Cortex of kidney (tissue), 1 donor: ENCODE data around the gene FRRS1L.

Experiments
- DNase-seq: peaks from one replicate; lab custom pipeline; 2025; lab: John Stamatoyannopoulos, UW

FRRS1L gene

DNA sequence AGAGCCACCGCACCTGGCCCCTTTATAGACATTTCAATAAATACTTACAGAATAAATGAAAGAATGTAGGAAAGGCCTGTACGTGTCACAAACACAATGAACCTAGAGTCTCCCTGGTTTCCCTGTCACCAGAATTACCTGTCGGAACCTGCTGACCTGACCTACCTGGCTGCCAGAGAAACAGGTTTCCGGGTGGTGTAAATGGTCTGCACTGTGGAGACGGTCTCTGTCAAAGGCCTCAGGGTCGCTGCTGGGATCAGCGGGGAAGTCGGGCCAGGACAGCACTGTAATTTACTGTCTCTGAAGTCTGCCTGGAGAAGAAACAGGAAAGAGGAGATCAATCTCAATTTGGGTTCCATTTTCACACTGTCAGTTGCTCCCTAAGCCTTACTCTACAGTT, 9.3 kb upstream of the FRRS1L start:
- DNase-seq = no peak

DNA sequence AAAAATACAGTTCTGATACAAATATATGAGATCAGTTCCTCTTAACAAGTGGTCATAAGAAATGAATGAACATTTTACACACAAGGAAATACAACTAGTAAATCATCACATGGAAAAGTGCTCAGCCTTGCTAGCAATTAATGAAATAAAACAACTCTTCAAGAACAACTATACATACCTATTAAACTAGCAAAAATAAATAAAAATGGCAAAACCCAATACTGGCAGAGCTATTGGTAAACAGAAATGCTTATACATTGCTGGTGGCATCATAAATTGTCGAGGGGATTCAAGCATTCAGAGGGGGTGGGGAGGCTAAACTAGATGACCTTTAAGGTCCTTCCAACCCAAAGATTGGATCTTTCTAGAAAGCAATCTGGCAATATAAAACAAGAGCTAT, 5.9 kb upstream of the FRRS1L start:
- no peak for DNase-seq

DNA sequence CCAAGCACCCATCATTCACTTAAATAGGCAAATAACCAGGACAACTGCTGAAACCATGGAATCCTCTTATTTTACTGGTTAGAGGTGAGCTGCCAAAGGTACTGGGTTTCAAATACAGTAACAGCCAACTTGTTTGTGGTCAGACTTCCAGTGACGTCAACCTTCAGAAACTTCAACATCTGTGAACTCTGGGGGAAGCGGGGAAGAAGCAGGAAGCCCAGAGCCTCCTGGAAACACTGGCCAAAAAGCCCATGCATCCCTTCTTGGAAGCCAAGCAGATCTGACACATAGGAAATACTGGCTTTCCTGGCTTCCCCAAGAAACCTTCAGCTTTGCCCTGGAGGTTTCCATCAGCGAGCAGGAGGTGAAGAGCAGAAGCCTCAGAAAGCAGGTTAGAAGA, 4.9 kb upstream of the FRRS1L start:
- no peak for DNase-seq

DNA sequence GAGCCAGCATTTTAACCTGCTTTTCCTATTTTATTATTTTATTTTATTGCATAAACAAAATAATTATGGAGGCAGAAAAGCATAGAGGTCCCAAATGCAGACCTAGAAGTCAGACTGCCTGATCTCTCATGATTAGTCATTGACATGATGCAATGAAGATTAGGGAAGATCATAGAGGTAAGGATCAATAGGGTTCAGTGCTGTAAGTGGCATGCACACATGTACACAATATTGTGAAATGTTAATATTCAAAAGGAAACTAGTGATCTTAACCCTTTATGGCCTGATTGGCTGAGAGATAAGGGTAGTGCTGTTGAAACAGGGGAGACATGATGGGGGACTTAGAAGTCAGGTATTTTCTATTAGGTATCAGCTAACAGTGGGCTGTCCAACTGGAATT, 1.1 kb upstream of the FRRS1L start:
- no peak for DNase-seq

DNA sequence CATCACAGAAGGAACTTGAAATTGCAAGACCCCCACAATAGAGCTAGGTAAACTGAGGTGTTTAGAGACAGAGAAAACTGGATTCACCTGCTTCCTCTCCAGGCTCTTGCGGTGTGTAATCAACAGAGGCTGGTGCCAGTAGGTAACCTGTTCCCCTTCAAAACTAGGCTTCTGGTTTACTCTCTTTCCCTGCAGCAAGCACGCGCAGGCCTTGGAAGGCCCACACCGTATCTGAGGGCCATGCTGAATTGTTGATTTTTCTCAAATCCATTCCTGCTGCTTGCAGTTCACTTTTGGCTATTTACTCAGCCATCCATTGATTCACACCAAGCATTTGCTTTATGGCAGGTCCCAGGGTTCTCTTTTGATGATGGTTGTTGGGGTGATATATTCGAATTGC, 667 bp upstream of the FRRS1L start:
- DNase-seq = no peak

DNA sequence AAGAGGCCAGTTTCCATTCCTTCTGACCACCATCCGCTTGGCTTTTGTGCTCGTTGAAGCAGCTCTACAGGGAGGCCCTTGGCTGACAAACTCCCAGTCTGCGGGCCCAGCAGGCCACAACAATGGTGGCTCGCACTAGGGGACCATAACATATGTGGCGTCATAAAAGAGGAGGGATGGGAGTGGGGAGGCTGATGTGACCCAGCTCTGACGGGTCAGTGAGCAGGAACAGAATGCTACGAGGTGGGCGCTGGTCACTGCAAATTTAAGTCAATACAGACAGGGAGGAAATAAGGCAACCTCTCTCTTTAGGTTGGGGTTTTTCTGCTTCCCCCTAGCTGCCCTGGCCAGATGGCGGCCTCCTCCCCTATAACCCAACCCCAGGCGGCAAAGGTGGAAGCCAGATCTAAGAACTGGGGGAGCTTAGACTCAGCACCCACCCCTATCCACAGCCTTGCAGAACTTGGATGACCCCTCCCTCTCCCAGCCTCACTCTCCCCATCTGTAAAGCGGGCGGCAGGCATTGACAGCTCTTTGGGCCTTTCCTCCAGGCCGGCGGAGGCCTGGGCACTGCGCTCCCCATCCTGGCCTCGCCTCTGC, 778 bp downstream of the FRRS1L start:
- no peak for DNase-seq

DNA sequence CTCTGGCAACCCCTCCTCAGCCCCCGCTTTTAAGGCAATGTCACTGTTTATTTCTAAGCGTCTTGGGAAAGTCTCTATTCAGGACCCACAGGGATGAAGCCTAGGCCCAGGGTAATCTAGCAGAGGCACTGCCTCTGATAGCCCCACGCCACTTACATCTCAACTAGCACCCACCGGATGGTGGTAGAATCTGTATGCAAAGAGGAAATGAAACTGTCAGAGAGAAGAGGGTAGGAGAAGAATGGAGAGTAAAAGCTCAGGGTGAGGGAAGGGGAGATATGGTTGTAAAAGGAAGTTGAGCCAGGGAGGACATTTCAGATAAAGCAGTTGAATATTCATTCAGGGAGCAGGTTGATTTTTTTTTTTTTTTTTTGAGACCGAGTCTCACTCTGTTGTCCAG, 3.0 kb downstream of the FRRS1L start:
- no peak for DNase-seq

DNA sequence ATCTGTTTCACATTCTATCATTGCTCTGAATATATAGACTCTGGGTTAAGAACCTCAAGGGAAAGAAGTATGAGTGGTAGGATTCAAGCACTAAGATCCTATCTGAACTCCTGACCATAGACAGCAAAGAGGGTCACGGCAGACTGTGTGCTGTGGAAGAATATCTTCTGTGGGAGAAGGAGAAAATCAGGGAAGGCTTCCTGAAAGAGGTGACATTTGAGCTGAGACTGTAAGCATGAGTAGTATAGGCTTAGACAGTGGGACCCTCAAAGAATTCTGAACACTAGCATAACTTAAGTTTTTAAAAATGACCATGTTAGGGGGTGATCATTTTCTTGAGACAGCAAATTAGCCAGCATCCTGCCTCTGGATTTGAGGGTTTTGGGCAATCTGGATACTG, 3.9 kb downstream of the FRRS1L start:
- DNase-seq = no peak

DNA sequence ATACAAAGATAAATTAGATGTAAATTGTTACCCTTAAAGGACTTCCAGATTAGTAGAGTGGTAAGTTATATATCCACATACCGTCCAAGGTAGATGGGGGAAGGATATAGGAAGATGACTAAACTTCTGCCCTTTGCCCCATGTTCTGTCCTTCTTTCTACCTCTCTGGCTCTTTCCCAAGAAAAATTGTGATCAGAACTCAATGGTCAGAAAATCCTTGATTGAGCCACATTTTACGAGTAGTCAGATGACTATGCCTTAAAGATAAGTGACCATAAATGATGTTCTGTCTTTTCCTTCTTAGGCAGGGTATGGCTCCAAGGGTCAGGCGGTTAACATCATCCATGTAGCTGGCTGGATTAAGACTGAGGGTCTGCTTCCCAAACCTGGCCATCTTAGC, 4.4 kb downstream of the FRRS1L start:
- DNase-seq = no peak

DNA sequence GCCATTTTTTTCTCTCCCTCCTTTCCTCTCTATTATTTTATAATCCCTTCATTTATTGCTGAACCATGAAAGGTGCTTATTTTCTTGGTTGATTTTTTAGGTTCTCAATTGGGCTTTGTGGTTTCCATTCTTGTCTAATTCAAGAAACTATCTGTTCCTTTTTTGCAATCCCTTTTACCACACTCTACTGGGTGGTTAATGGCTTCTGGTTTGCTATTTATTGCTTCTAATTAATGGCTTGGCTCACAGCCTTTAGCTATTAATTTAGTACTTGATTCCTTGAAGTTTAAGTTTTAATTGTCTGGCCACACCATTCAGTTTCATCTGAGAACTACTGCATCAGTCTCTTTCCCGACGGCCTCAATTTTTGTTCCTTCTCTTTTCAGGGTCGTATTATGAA, 5.6 kb downstream of the FRRS1L start:
- DNase-seq = no peak

DNA sequence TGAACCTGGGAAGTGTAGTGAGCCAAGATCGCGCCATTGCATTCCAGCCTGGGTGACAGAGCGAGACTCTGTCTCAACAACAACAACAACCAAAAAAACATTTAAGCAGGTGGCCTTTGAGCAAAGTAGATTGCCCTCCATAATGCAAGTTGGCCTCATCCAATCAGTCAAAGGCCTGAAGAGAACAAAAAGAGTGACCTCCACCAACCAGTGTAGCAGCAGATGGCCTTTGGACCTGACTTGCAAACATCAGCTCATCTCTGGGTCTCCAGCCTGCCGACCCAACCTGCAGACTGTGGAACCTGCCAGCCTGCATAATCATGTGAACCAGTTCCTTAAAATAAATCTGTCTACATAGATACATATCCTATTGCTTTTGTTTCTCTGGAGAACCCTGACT, 7.5 kb downstream of the FRRS1L start:
- DNase-seq = no peak

DNA sequence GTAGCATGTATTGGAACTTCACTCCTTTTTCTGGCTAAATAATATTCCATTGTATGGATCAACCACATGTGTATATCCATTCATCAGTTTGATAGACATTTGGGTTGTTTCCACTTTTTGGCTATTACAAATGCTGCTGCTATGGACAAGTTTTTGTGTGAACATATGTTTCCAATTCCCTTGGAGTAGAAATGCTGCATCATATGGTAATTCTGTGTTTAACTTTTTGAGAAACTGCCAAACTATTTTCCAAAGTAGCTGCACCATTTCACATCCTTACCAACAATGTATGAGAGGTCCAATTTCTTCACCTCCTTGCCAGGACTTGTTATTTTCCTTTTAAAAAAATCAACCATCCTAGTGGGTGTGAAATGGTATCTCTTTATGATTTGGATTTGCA, 8.4 kb downstream of the FRRS1L start:
- DNase-seq = no peak

DNA sequence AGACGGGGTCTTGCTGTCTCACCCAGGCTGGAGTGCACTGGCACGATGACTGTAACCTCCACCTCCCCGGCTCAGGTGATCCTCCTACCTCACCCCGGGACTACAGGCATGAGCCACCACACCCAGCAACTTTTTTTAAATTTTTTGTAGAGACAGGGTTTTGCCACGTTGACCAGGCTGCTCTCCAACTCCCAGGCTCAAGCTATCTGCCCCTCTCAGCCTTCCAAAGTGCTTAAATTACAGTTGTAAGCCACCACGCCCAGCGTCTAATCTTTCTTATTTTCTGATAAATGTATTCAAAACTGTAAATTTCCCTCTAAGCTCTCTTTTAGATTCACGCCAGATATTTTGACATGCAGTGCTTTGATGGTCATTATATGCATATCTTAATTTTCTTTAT, 10.3 kb downstream of the FRRS1L start:
- no peak for DNase-seq

DNA sequence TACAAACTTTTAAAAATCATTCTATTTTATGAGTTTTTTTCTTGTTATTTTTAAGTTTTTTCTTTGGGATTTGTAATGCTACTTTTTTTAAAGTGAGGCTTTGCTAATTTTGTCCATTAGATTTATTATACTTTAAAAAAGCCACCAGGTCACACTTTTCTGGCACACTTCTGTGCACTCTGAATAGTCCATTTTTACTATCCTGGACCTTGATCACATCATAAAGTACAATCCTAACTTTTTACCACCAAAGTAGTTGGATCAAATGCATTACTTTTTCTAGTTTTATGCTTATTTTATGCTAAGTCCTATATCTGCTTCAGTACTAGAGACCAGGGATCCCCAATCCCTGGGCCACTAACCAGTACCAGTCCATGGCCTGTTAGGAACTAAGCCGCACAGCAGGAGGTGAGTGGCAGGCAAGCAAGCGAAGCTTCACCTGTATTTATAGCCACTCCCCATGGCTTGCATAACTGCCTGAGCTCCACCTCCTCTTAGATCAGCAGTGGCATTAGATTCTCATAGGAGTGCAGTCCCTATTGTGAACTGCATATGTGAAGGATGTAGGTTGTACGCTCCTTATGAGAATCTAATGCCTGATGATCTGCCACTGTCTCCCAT, 16.0 kb downstream of the FRRS1L start:
- no peak for DNase-seq

DNA sequence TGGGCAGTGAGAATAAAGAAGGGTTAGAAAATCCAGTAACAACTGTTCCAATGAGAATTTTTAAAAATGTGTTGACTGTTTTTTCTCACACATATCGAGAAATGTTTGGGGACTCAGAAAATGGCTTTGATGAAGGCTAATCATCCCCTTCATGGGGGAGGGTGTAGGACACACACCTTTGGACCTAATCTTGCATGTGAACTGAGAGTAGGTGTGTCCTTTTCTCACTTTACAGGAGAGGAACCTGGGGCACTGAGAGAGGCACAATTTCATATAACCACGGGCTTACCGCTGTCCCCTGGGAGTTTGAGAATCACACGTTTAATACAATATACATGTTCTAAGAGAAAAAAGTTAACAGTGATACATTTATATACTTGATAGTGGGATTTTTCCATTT, 17.3 kb downstream of the FRRS1L start:
- DNase-seq = no peak

DNA sequence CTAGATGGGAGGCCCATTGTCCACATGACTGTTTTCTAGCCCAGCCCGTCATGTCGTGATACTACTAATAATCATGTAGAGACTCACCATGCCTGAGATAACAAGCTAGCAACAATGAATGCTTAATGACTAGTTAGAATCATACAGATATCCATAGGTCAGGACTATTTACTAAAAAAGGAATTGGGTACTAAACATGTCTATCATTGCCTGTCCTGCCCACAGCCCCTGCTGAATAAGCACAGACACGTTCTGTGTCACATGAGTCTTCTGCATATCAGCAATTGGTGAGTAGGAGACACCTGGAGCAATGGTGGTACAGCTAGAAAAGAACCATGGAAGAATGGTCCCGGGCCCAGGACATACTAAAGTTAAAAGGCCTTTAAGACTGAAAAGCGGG, 18.0 kb downstream of the FRRS1L start:
- no peak for DNase-seq

DNA sequence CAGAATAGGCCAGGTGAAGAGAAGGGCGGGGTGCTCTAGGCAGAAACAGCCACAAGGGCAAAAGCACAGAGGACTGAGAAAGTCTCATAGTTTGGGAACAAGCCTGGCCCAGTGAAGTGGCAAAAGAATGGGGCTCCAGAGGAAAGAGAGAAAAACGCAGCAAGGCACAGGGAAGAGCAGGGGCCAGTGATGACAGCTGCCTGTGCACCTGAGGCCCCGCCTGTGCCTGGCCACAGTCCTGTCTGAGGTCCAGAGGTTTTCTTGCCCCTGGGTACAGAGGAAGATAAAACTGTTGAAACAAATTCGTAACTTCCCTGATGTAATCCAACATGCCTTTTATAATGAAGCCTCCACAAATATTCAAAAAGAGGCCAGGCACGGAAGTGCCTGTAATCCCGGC, 22.0 kb downstream of the FRRS1L start:
- no peak for DNase-seq

DNA sequence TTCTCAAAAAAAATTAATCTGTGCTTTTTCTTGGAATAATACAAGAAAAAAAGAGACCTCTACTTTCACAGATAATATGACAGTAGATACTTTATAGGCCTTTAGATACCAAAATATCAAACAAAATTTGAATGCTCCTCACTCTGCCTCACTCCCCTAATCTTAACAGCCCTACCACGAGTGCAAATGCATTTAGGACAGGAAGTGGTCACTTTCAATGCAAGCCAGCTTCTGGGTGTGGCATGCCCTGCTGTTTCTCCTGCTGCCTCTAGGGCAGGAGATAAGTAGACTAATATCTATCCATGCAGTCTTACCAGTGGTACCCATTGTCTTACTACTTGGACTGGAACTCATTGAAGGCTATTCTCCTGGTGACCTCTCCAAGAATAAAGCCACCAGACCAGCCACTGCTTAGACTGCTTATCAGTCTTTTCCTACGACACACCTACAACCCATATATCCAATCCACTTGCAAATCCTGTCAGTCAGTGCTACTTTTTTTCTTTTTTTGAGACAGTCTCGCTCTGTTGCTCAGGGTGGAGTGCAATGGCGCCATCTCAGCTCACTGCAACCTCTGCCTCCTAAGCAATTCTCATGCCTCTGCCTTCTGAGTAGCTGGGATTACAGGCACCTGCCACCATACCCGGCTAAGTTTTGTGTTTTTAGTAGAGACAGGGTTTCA, 23.0 kb downstream of the FRRS1L start:
- DNase-seq = no peak

DNA sequence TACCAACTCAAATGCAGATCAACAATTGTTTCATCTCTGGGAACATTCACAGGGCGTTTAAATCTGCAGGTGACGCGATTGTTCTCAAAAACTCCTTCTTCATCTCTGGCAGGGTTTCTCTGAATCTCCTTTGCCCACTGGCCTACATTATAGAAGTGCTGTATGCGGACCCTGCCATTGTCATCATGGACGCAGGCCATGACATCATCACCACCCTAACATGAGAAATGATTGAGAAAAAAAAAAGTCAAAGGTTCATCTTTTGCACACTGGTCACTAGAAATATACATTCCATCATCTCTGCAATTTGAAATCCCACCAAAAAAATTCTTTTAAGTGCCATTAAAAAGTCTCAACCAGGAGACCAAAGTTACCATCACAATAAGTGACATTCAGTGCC, 25.7 kb downstream of the FRRS1L start:
- DNase-seq = no peak

DNA sequence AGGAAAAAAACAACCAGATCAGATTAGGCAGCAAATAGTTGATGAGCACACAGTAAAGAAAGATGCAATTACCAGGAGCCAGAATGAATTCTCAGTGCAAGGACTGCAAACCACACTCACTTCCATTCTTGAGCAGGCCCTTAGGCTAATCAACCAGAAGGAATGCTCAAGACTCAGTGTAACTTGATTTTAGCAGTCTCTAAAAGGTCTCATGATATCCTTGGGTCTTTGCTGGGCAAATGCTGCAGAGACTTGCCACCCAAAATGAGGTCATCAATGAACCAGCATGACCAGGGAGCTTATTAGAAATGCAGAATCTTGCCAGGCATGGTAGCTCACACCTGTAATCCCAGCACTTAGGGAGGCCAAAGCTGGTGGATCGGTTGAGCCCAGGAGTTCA, 27.2 kb downstream of the FRRS1L start:
- DNase-seq = no peak

DNA sequence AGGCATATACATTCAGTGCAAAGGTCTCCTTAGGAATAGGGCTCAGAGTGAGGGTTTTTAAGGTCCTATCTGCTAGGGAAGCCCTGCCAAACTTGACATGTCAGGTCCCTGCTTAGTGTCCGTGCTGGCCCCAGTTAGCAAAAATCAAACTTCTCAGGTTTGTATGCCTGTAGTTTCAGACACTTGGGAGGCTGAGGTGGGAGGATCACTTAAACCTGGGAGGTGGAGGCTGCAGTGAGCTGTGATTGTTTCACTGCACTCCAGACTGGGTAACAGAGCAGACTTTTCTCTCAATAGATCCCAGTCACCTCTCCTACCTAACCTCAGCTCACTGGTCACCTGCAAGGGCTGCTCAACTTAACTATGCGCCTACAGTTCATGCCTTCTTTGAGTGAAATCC, 28.6 kb downstream of the FRRS1L start:
- no peak for DNase-seq

DNA sequence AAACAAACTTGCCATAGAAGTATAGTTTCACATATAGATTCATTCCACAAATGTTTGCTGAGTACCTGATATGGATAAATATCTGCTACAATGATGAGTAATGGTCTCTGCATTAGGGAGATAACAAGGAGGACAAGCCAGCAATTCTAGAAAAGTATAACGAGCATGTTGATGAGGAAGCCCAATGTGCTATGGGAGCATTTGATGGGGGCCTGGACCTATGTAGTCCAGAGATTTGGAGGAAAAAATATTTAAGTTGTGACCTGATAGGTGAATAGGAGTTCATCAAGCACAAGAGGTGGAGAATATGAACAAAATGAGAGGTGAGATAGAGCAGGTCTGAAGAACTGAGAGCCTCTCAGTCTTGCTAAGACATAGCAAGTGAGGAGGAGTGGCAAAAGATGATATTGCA, 32.9 kb downstream of the FRRS1L start:
- no peak for DNase-seq

DNA sequence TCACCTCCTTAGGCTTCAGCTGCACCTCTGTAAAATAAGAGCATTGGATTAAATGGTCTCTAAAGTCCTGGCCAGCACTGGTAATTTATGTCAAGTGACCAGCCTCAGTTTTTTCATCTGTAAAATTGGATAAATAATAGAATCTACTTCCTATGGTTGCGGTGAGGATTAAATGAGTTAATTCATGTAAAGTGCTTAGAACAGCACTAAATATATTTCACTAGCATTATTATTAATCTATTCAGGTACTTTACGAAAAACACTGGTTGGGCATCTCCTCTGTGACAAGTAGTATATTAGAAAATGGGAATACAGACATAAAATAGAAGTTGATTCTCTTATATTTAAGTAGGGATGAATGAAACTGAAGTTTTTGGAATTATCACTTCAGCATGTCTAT, 33.5 kb downstream of the FRRS1L start:
- DNase-seq = no peak

DNA sequence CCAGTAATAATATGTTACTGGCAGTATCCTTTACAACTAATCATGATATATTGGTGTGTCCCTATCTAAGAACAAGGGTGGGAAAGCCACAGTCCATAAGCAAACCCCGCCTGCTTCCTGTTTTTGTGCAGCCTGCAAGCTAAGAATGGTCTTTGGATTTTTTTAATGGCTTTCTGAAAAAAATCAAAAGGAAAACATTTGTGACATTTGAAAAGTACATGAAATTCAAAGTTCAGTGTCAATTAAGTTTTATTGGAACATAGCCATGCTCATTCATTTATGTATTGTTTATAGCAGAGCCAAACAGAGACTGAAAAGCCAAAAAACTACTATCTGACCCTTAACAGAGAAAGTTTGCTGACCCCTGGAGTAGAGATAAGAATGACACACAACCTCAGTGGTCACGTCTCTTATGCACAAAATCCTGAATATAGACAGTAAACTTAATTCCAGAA, 34.5 kb downstream of the FRRS1L start:
- no peak for DNase-seq
